Duodenal mucosa (tissue), 2 donors: ENCODE measurements around the gene ERC1.
"Not testable (repeated sequence)": the region's sequence is repeated elsewhere in the genome, so short reads cannot be mapped to it uniquely, and the experiment has no call there.

ENCODE experiments used
- H3K27ac ChIP-seq: one replicate; pipeline ENCODE4 v1.7.0; 2013; ENCODE audit warnings: low read depth, low read length
- H3K27me3 ChIP-seq, 2 donors: one replicate each; pipeline ENCODE4 v1.7.0; 2013; ENCODE audit warnings: low read length in 2 of 2, control low read depth in 1 of 2; ENCODE audit not compliant: insufficient read depth in 2 of 2, control insufficient read depth in 1 of 2
- H3K36me3 ChIP-seq, 2 donors: one replicate each; pipeline ENCODE4 v1.7.0; 2013; ENCODE audit warnings: low read length in 2 of 2, control low read depth in 1 of 2; ENCODE audit not compliant: insufficient read depth in 2 of 2, control insufficient read depth in 1 of 2
- H3K4me1 ChIP-seq, 2 donors: one replicate each; pipeline ENCODE4 v1.7.0; 2013; ENCODE audit warnings: low read length in 2 of 2, control low read depth in 1 of 2; ENCODE audit not compliant: insufficient read depth in 2 of 2, control insufficient read depth in 1 of 2
- H3K4me3 ChIP-seq, 2 donors: one replicate each; pipeline ENCODE4 v1.7.0; 2013; ENCODE audit warnings: low read length in 2 of 2, low read depth in 1 of 2
- H3K9ac ChIP-seq, 2 donors: one replicate each; pipeline ENCODE4 v1.7.0; 2013; ENCODE audit warnings: low read length in 2 of 2, low read depth in 1 of 2
- H3K9me3 ChIP-seq, 2 donors: one replicate each; pipeline ENCODE4 v1.7.0; 2013; ENCODE audit warnings: low read length in 2 of 2, control low read depth in 1 of 2; ENCODE audit not compliant: control insufficient read depth in 1 of 2

ERC1 gene

DNA sequence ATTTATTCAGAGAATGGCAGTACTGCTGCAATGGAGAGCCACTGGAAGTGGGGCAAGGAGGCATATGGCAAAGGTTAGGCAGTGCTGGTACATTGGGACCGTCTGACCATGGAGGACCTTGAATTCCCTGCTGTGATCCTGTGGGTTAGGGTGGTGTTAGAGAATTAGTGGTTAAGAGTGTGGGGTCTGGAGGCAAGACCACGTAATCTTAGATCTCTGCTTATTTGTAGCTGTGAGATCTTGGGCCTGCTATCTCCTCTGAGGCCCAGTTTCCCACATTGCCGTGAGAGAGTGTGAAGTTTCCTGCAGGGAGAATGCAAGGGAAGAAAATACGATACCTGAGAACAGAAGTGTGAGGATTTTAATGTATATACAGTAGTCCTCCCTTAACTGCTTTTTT is 147.7 kb downstream of the ERC1 start:
- Histone ChIP-seq H3K4me3 (no peak overlapping the region), H3K4me1 (no peaks in the 10 kb centered on the region)

GRCh38 chr12:1146758-1147157 is 155.7 kb downstream of the ERC1 start:
- not testable (repeated sequence) for H3K36me3 ChIP-seq, H3K4me1 ChIP-seq, H3K27ac ChIP-seq, H3K4me3 ChIP-seq, H3K9ac ChIP-seq, H3K27me3 ChIP-seq, H3K9me3 ChIP-seq

More for the DNA sequence above, 147.7 kb downstream of the ERC1 start:
- H3K27ac ChIP-seq, result no peak overlapping the region
- no peaks in the 10 kb centered on the region for H3K9me3 ChIP-seq
- H3K27me3 ChIP-seq, result no peaks in the 10 kb centered on the region
- peaks cover 0 to 3% of the 10 kb centered on the region in 2 donors for H3K36me3 ChIP-seq
- H3K9ac ChIP-seq, result no peak overlapping the region

GRCh38 chr12:1147821-1148220 is 156.8 kb downstream of the ERC1 start:
- Histone ChIP-seq H3K9me3 (no peaks in the 10 kb centered on the region), H3K27me3 (no peaks in the 10 kb centered on the region), H3K4me3 (no peak overlapping the region), H3K4me1 (no peaks in the 10 kb centered on the region), H3K9ac (no peak overlapping the region), H3K36me3 (no peaks in the 10 kb centered on the region), H3K27ac (no peak overlapping the region)

DNA sequence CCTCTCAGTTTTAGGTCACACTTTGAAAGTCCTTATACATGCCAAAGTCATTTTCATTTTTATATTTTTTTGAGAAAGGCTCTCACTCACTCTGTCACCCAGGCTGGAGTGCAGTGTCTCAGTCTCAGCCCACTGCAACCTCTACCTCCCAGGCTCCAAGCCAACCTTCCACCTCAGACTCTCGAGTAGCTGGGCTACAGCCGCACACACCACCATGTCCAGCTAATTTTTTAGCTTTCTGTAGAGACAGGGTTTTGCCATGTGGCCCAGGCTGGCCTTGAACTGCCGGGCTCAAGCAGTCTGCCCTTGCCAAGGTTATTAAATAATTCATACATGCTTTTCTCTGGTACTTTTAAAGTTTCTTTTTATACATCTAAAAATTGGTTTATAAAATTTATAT is 166.0 kb downstream of the ERC1 start:
- Histone ChIP-seq H3K36me3 (no peaks in the 10 kb centered on the region), H3K9ac (no peak overlapping the region), H3K4me3 (no peak overlapping the region), H3K4me1 (no peaks in the 10 kb centered on the region), H3K27ac (no peak overlapping the region), H3K9me3 (no peaks in the 10 kb centered on the region), H3K27me3 (no peaks in the 10 kb centered on the region)

- no peak overlapping the region for H3K4me3 ChIP-seq
- no peaks in the 10 kb centered on the region for H3K9me3 ChIP-seq
- H3K27me3 ChIP-seq, result no peaks in the 10 kb centered on the region
Measured at GRCh38 chr12:1161197-1161596, 170.2 kb downstream of the ERC1 start.

DNA sequence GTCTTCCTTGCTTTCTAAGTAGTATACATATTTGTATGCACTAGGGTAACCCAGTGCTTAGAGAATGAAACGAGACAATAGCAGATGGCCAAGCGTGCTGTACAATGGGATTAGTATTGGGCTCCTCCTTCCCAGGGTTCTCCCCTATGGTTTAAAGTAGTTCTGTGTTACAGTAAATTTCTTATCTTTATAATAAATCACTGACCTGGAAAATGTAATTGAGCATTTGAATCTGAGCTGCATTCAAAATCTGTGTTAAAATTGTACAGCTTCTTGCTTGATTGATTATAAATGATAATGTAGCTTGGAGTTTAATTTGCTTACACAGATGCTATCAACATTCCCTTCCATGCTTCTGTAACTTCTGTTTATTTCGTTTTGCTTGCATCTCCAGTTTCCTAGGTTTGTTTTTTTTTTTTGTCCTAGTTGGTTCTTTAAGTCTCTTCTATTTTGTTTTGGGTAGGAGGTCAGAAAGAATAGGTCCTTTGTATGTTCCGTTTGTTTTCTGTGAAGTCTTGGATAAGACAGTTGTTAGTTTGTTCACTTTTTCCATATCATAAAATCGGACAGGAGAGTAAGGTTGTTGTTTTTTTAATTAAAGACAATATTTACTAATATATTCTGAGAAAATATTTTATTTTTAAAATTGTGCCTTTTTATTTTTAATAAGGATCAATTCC is 171.2 kb downstream of the ERC1 start:
- Histone ChIP-seq H3K4me3 (no peak overlapping the region), H3K9me3 (no peaks in the 10 kb centered on the region), H3K4me1 (no peaks in the 10 kb centered on the region), H3K27me3 (no peaks in the 10 kb centered on the region), H3K9ac (no peak overlapping the region), H3K27ac (no peak overlapping the region), H3K36me3 (no peaks in the 10 kb centered on the region)

More at GRCh38 chr12:1161197-1161596, 170.2 kb downstream of the ERC1 start:
- Histone ChIP-seq H3K27ac (no peak overlapping the region), H3K4me1 (no peaks in the 10 kb centered on the region), H3K9ac (no peak overlapping the region), H3K36me3 (no peaks in the 10 kb centered on the region)

GRCh38 chr12:1167784-1168183 is 176.8 kb downstream of the ERC1 start:
- Histone ChIP-seq H3K27ac (no peak overlapping the region), H3K4me3 (no peak overlapping the region), H3K27me3 (no peaks in the 10 kb centered on the region), H3K9ac (no peak overlapping the region), H3K4me1 (peaks cover 0 to 5% of the 10 kb centered on the region in 2 donors), H3K9me3 (no peaks in the 10 kb centered on the region), H3K36me3 (peaks cover 0 to 5% of the 10 kb centered on the region in 2 donors)

GRCh38 chr12:1170411-1170810 is 179.4 kb downstream of the ERC1 start:
- H3K4me3 ChIP-seq, result no peak overlapping the region
- no peaks in the 10 kb centered on the region for H3K27me3 ChIP-seq
- H3K9me3 ChIP-seq, result no peaks in the 10 kb centered on the region
- H3K9ac ChIP-seq, result no peak overlapping the region
- peaks cover 0 to 5% of the 10 kb centered on the region in 2 donors for H3K4me1 ChIP-seq
- H3K27ac ChIP-seq, result no peak overlapping the region
- H3K36me3 ChIP-seq, result peaks cover 0 to 5% of the 10 kb centered on the region in 2 donors

DNA sequence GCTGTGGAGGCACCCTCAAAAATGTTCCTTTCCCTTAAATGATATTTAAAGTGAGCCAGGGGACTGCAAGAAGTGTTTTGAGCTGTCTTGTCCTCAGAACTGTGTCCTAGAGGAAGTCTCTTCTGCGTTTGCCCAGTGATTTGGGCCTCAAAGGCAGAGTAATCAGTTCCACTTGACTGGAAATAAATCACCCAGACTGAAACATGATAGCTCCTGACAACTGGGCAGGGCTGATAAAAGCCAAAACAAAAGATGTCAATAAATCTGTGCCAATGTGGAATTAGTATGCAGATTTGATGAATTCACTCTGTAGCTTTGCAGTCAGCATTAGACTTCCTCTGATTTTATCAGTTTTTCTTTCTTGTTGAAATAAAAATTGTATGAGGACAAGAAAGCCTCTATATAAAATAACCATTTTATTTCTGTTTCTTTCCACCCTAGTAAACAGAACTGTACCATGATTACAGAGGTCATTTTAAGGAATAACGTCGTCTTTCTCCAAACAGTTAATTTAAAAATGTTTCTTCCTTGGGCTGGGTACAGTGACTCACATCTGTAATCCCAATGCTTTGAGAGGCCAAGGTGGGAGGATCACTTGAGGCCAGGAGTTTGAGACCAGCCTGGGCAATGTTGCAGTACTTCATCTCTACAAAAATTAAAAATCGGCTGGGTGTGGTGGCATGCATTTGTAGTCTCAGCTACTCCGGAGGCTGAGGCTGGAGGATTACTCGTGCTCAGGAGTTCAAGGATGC is 180.8 kb downstream of the ERC1 start:
- Histone ChIP-seq H3K9ac (no peak overlapping the region), H3K27me3 (no peaks in the 10 kb centered on the region), H3K9me3 (no peaks in the 10 kb centered on the region), H3K4me1 (peaks cover 0 to 5% of the 10 kb centered on the region in 2 donors), H3K27ac (no peak overlapping the region), H3K36me3 (peaks cover 0 to 5% of the 10 kb centered on the region in 2 donors), H3K4me3 (no peak overlapping the region)

DNA sequence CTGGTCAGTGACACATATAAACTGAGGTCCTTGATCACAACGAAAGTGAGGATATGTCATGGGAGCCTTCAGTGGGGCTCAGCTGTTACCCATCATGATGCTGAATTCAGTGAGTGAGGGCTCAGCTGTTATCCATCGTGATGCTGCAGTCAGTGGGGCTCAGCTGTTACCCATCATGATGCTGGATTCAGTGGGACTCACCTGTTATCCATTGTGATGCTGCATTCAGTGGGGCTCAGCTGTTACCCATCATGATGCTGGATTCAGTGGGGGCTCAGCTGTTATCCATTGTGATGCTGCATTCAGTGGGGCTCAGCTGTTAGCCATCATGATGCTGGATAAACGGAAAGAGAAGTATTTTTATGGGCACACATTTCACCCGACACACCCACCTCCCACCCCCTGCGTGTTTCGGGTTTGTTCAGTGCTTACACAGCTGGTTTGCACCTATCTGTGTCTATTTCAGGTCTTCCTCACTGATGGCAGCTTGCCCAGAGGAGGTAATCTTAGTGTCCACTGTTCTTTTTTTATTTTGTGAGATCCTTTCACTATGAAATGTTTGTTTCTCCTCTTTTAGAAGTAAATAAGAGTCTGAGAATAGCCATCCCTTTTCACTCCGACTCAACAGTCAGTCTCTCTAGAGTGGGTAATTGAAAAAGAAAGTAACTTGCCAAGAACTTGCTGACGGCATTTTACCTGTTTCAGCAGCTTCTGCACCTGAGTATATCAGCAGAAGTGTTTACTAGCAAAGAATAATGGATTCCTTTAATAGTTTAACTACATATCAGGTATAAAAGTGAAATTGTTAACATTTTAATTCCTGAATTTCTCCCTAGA is 183.0 kb downstream of the ERC1 start:
- H3K9me3 ChIP-seq, result no peaks in the 10 kb centered on the region
- H3K4me1 ChIP-seq, result peaks cover 0 to 5% of the 10 kb centered on the region in 2 donors
- H3K27ac ChIP-seq, result no peak overlapping the region
- H3K36me3 ChIP-seq, result no peaks in the 10 kb centered on the region
- no peaks in the 10 kb centered on the region for H3K27me3 ChIP-seq
- no peak overlapping the region for H3K4me3 ChIP-seq
- H3K9ac ChIP-seq, result no peak overlapping the region
